ENCODE results near the gene COX20.

COX20 gene

DNA sequence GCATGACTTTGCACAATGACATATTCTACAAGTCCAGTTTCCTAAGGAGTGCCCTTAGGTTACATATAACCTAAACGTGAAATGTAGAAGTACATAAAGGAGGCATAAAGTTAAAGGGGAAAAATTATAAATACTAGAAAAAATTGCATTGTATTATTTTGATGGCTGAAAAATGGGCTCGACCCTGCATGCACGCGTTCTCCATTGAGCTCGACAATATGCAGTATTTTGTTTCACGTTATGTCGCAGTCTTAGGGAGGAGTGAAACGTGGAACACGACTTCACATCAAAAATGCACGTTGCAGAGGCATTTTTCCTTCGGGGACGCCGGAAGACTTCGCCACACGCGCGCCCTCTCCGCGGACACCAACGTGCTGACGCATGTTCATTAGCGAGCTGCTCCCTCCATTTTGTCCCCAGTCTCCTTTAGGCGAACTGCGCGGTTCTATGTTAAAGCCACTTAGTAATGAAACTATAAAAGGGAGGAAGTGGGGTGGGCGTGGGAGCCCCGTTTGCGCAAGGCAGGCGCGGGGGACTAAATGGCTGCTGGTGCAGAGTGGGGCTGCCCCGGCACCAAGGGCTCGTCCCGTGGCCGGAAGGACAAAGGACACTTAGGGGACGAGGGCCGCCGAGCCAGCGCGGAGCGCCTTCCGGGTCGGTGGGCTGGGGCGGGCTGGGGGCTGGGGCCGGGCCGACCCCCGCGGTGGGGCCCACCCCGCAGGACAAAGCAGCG lies 749 bp upstream of the COX20 start:
- H3F3A ChIP-seq (ENCODE audit: insufficient read depth): peaks cover 57% of the 10 kb centered on the region
- no peaks in the 10 kb centered on the region for H3K9me2 ChIP-seq (replicated peaks; ENCODE audit: insufficient read depth, low read length)
- H4K20me1 ChIP-seq (ENCODE audit: low read depth, low read length): no peaks in the 10 kb centered on the region
- H3K9ac ChIP-seq (ENCODE audit: low read length): peak overlapping the region; percentile 98
- no peaks in the 10 kb centered on the region for H3K9me3 ChIP-seq (ENCODE audit: insufficient read depth, low read length)
- no peaks in the 10 kb centered on the region; the same call in none of the 2 replicates for H3K36me3 ChIP-seq (ENCODE audit: low read length)
- H3K79me2 ChIP-seq (ENCODE audit: insufficient read depth, low read length): peaks cover 40% of the 10 kb centered on the region
- peak overlapping the region; percentile 98 for H2AFZ ChIP-seq (ENCODE audit: low read depth, low read length, severe bottlenecking)
- peak overlapping the region; percentile 98 for H3K4me3 ChIP-seq (ENCODE audit: insufficient read depth, low read length, poor library complexity, severe bottlenecking)
- TF ChIP-seq, protein P1, sequence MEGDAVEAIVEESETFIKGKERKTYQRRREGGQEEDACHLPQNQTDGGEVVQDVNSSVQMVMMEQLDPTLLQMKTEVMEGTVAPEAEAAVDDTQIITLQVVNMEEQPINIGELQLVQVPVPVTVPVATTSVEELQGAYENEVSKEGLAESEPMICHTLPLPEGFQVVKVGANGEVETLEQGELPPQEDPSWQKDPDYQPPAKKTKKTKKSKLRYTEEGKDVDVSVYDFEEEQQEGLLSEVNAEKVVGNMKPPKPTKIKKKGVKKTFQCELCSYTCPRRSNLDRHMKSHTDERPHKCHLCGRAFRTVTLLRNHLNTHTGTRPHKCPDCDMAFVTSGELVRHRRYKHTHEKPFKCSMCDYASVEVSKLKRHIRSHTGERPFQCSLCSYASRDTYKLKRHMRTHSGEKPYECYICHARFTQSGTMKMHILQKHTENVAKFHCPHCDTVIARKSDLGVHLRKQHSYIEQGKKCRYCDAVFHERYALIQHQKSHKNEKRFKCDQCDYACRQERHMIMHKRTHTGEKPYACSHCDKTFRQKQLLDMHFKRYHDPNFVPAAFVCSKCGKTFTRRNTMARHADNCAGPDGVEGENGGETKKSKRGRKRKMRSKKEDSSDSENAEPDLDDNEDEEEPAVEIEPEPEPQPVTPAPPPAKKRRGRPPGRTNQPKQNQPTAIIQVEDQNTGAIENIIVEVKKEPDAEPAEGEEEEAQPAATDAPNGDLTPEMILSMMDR (IDR thresholded peaks at IDR 0.05; ENCODE audit: insufficient read depth, low read length, poor library complexity, severe bottlenecking): no peak
- TF ChIP-seq EZH2phosphoT487 (conservative IDR thresholded peaks at IDR 0.05; ENCODE audit: low read length): no peak
- H3K27ac ChIP-seq (ENCODE audit: low read depth, low read length): peak overlapping the region; percentile 94
- peak overlapping the region; percentile 97 for H3K4me2 ChIP-seq (ENCODE audit: low read depth, low read length, poor library complexity, severe bottlenecking)
- no peaks in the 10 kb centered on the region for H3K27me3 ChIP-seq (ENCODE audit: low read length)

DNA sequence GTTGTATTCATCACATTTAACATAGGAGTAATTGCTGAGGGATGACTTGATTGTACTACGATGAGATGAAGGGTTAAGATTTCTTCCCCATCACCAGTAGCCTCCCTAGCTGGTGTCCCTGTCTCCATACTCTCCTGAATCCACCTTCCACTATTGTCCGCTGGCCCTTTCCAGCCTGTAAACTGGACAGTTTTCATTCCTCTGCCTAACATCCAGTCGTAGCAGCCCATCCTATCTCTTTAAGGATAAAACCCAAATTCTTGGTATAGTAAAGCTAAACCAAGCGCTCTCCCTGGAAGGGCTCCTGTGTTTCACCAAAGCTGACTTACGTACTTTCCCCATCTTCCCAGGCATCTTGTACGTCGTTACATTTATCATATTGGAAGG lies 670 bp downstream of the COX20 start:
- H3K36me3 ChIP-seq (ENCODE audit: low read length): no peaks in the 10 kb centered on the region; the same call in none of the 2 replicates
- H3K9ac ChIP-seq (ENCODE audit: low read length): peak overlapping the region; percentile 98
- peak overlapping the region; percentile 94 for H3K27ac ChIP-seq (ENCODE audit: low read depth, low read length)
- H3K4me2 ChIP-seq (ENCODE audit: low read depth, low read length, poor library complexity, severe bottlenecking): peak overlapping the region; percentile 97
- peaks cover 65% of the 10 kb centered on the region for H3F3A ChIP-seq (ENCODE audit: insufficient read depth)
- H2AFZ ChIP-seq (ENCODE audit: low read depth, low read length, severe bottlenecking): no peak overlapping the region
- no peaks in the 10 kb centered on the region for H4K20me1 ChIP-seq (ENCODE audit: low read depth, low read length)
- peaks cover 48% of the 10 kb centered on the region for H3K79me2 ChIP-seq (ENCODE audit: insufficient read depth, low read length)
- H3K9me3 ChIP-seq (ENCODE audit: insufficient read depth, low read length): no peaks in the 10 kb centered on the region
- H3K4me3 ChIP-seq (ENCODE audit: insufficient read depth, low read length, poor library complexity, severe bottlenecking): peak overlapping the region; percentile 98
- TF ChIP-seq, protein P1 (IDR thresholded peaks at IDR 0.05; ENCODE audit: insufficient read depth, low read length, poor library complexity, severe bottlenecking): no peak
- TF ChIP-seq EZH2phosphoT487 (conservative IDR thresholded peaks at IDR 0.05; ENCODE audit: low read length): no peak
- H3K9me2 ChIP-seq (replicated peaks; ENCODE audit: insufficient read depth, low read length): no peaks in the 10 kb centered on the region
- no peaks in the 10 kb centered on the region for H3K27me3 ChIP-seq (ENCODE audit: low read length)

DNA sequence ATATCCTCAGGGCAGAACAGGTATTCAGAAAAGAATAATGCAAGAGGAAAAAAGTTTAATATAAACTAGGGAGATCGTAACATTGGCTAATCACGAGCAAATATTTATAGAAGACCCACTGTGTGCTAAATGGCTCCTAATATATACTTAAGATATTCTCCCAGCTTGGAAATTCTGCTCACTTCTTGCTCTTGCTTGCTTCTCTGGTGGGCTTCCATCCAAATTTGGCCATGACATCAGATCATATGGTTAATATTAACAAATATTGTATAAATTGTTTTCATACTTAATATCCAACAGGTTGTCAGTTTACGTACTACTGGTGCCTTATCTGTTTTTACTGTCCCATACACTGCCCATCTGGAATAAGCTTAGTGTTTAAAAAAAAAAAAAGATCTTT lies 1.1 kb downstream of the COX20 start:
- peak overlapping the region; percentile 94 for H3K27ac ChIP-seq (ENCODE audit: low read depth, low read length)
- H3K27me3 ChIP-seq (ENCODE audit: low read length): no peaks in the 10 kb centered on the region
- no peak overlapping the region for H2AFZ ChIP-seq (ENCODE audit: low read depth, low read length, severe bottlenecking)
- TF ChIP-seq, protein P1 (IDR thresholded peaks at IDR 0.05; ENCODE audit: insufficient read depth, low read length, poor library complexity, severe bottlenecking): no peak
- TF ChIP-seq EZH2phosphoT487 (conservative IDR thresholded peaks at IDR 0.05; ENCODE audit: low read length): no peak
- no peaks in the 10 kb centered on the region for H4K20me1 ChIP-seq (ENCODE audit: low read depth, low read length)
- peak overlapping the region; percentile 98 for H3K4me3 ChIP-seq (ENCODE audit: insufficient read depth, low read length, poor library complexity, severe bottlenecking)
- no peaks in the 10 kb centered on the region for H3K9me2 ChIP-seq (replicated peaks; ENCODE audit: insufficient read depth, low read length)
- peak overlapping the region; percentile 98 for H3K9ac ChIP-seq (ENCODE audit: low read length)
- H3K79me2 ChIP-seq (ENCODE audit: insufficient read depth, low read length): peaks cover 52% of the 10 kb centered on the region
- H3F3A ChIP-seq (ENCODE audit: insufficient read depth): peaks cover 66% of the 10 kb centered on the region
- peaks cover 4% of the 10 kb centered on the region for H3K36me3 ChIP-seq (ENCODE audit: low read length)
- H3K9me3 ChIP-seq (ENCODE audit: insufficient read depth, low read length): no peaks in the 10 kb centered on the region
- peak overlapping the region; percentile 97 for H3K4me2 ChIP-seq (ENCODE audit: low read depth, low read length, poor library complexity, severe bottlenecking)

Data from SU-DHL-6 (cell line).